Pancreas (tissue), 10 donors: ENCODE measurements around the gene TMEM59. TPM values are rescaled to one million over a fixed set of nuclear protein-coding genes. Genes with fewer than 3 reads are reported as not detected.

ENCODE experiments used
- ATAC-seq, 4 donors: fragments of 200-7000 bp; cut with Tn5 transposase; one replicate each; pipeline versions ENCODE4 v1.8.0 to v1.9.1; 2020; ENCODE audit warnings: mild to moderate bottlenecking in 4 of 4, moderate library complexity in 4 of 4
- DNase-seq, 6 donors: peaks; one replicate each; pipeline ENCODE4 v3.0.0-alpha.2; 2020
- FAIRE-seq: peaks from 2 replicates; lab custom pipeline; 2012; peaks lifted over from hg19 to GRCh38; lab: Jason Lieb, UNC
- H3K27ac ChIP-seq, 4 donors: fragments of 200-600 bp; sonication (generic); 1 replicate in 3 of 4; 2 replicates in 1 of 4; pipeline versions ENCODE4 v1.5.0 to v1.8.0; 2020
- H3K27me3 ChIP-seq, 4 donors: fragments of 200-600 bp; one replicate each; pipeline ENCODE4 v1.8.0; 2021
- H3K36me3 ChIP-seq, 3 donors: fragments of 200-600 bp; sonication (generic) in 1 of 3; one replicate each; pipeline versions ENCODE4 v1.5.0 to v1.8.0; 2020 to 2021
- H3K4me1 ChIP-seq, 3 donors: fragments of 200-600 bp; one replicate each; pipeline ENCODE4 v1.8.0; 2021
- H3K4me3 ChIP-seq, 4 donors: fragments of 200-600 bp; sonication (generic) in 2 of 4; one replicate each; pipeline versions ENCODE4 v1.5.0 to v1.8.0; 2020 to 2021
- H3K9me3 ChIP-seq, 4 donors: fragments of 200-600 bp; one replicate each; pipeline ENCODE4 v1.8.0; 2021
- WGBS, 2 donors: extraction: QIAGEN DNeasy Blood & Tissue Kit; methylation state at CpG; one replicate each; pipeline ENCODE4 v1.1.7; 2013; 5-methylcytosine and 5-hydroxymethylcytosine counted together
- intact Hi-C, 3 donors: fragments of 100-400 bp; cut with DNase I; formaldehyde crosslinking; loops; one replicate each; pipeline versions ENCODE4 v1.11.1 to v1.14.2; 2022
- polyA plus RNA-seq, 2 donors: library from polyadenylated mRNA; stranded (reverse); fragments of 200-250 nt; gene quantifications; one replicate each; pipeline ENCODE4 v1.2.3, GENCODE V29; 2013
- total RNA-seq, 6 donors: library from RNA; stranded (reverse); fragmentation: NEBNext Ultra II Directional in 4 of 6; extraction: Animal tissue kit (Norgen Biotek cat#: 25700) in 4 of 6; gene quantifications; one replicate each; pipeline versions ENCODE4 v1.2.1 to v1.2.4, GENCODE V29; 2021 to 2023
- TF ChIP-seq, protein P1 (sequence below), 4 donors: fragments of 200-600 bp; sonication (generic) in 3 of 4; IDR thresholded peaks; one replicate each; pipeline versions ENCODE4 v1.5.0 to v1.8.0; 2021; ENCODE audit warnings: antibody characterized with exemption in 4 of 4
- donor health status: healthy with polysubstance abuse.
- donor health status: DM: no; HTN: no; CAD: no; lungs with moderate emphysema.
- donor health status: DM: no; HTN: no; CAD: no.
- donor health status: control.
- donor health status: control.
- donor health status: Bipolar disorder and iron deficiency.
- donor health status: DM: yes; HTN: yes; CAD: no.
- donor health status: DM: no; HTN: no; CAD: no.
- donor health status: DM: no; HTN: no; CAD: no.
- donor health status: DM: yes; HTN: yes; CAD: no.

Gene TMEM59
- total and polyA plus RNA-seq, 8 donors = 59.9 to 316 (median 232) TPM

DNA sequence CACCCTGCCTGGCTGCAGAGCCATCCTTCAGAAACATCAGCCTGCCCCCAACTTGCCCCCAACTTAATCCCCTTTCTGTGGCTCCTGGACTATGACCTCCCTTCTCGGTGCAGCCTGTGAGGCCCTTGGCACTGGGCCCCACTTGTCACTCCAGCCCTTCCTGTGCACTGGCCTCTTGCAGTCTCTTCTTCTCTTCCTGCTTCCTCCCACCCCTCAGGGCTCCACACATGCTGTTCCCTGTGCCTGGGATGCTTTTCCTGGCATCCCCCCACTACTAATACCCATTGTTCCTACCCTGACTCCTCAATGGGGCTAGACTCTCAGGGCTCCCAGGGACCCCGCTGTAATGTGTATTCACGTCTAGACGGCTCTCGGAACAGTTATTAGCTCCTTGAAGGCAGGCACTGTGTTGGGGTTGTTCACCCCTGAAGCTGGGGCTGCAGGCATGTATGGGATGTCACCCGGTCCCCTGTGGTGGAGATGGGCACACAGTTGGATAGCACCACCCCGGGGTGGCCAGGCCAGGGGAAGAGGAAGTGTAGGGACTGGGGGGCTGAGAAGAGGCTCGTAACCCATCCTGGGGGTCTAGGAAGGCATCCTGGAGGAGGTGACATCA is 39.5 kb downstream of the TMEM59 start:
- WGBS, 2 donors = 63 to 72% methylated on average over 8 of the region's 8 CpGs
- TF ChIP-seq, protein P1, sequence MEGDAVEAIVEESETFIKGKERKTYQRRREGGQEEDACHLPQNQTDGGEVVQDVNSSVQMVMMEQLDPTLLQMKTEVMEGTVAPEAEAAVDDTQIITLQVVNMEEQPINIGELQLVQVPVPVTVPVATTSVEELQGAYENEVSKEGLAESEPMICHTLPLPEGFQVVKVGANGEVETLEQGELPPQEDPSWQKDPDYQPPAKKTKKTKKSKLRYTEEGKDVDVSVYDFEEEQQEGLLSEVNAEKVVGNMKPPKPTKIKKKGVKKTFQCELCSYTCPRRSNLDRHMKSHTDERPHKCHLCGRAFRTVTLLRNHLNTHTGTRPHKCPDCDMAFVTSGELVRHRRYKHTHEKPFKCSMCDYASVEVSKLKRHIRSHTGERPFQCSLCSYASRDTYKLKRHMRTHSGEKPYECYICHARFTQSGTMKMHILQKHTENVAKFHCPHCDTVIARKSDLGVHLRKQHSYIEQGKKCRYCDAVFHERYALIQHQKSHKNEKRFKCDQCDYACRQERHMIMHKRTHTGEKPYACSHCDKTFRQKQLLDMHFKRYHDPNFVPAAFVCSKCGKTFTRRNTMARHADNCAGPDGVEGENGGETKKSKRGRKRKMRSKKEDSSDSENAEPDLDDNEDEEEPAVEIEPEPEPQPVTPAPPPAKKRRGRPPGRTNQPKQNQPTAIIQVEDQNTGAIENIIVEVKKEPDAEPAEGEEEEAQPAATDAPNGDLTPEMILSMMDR (IDR thresholded peaks at IDR 0.05) = no peak
- ATAC-seq (no peak), FAIRE-seq (no peak), DNase-seq (no peak)
- Histone ChIP-seq H3K9me3 (no peaks in the 10 kb centered on the region), H3K4me1 (no peaks in the 10 kb centered on the region), H3K27me3 (no peaks in the 10 kb centered on the region), H3K36me3 (no peaks in the 10 kb centered on the region), H3K4me3 (no peak overlapping the region), H3K27ac (no peak overlapping the region)
- intact Hi-C loops = no loop called here

DNA sequence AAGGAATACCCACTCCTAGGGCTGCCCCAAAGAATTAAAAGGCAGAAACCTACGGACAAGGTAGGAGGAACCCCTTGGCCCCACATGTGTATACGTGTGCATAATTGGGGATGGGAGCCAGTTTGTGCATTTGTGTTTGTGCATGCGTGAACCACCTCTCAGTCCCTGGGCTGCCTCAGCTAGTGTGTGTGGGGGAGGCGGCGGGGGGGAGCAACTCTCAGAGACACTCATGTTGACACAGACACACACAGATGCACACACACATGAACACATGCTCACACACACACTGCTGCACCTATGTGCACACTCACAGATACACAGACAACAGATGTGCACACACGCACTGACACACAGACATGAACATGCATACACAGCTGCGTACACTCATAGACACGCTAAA is 40.1 kb downstream of the TMEM59 start:
- H3K36me3 ChIP-seq = no peaks in the 10 kb centered on the region
- no peak overlapping the region for H3K27ac ChIP-seq
- no peak for FAIRE-seq
- no peaks in the 10 kb centered on the region for H3K9me3 ChIP-seq
- no peak for ATAC-seq
- H3K4me3 ChIP-seq = no peak overlapping the region
- no peaks in the 10 kb centered on the region for H3K27me3 ChIP-seq
- H3K4me1 ChIP-seq = no peaks in the 10 kb centered on the region
- no peak for DNase-seq
- WGBS, 2 donors = 65 to 84% methylated on average over 8 of the region's 8 CpGs
- TF ChIP-seq, protein P1 (IDR thresholded peaks at IDR 0.05) = no peak
- intact Hi-C loops = no loop called here

DNA sequence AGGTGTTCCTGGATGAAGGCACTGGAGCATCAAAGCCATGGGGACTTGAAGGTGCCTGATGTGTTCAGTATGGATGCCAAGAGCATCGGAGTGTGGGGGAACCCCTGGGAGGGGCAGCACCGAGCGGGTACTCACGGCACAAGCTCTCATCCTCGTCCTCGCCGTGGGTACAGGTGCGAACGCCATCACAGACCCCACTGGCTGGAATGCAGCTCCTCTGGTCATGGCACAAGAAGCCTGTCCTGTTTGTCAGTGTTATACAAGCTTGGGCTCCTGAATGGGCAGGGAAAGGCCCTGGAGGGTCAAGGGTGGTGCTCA is 41.0 kb downstream of the TMEM59 start:
- H3K9me3 ChIP-seq = no peaks in the 10 kb centered on the region
- intact Hi-C loops = no loop called here
- FAIRE-seq = no peak
- TF ChIP-seq, protein P1 (IDR thresholded peaks at IDR 0.05) = no peak
- no peaks in the 10 kb centered on the region for H3K36me3 ChIP-seq
- H3K27me3 ChIP-seq = no peaks in the 10 kb centered on the region
- no peak overlapping the region for H3K27ac ChIP-seq
- 63 to 76% methylated on average over 9 of the region's 9 CpGs for WGBS, 2 donors
- ATAC-seq = no peak
- H3K4me1 ChIP-seq = no peaks in the 10 kb centered on the region
- no peak for DNase-seq
- H3K4me3 ChIP-seq = no peak overlapping the region

DNA sequence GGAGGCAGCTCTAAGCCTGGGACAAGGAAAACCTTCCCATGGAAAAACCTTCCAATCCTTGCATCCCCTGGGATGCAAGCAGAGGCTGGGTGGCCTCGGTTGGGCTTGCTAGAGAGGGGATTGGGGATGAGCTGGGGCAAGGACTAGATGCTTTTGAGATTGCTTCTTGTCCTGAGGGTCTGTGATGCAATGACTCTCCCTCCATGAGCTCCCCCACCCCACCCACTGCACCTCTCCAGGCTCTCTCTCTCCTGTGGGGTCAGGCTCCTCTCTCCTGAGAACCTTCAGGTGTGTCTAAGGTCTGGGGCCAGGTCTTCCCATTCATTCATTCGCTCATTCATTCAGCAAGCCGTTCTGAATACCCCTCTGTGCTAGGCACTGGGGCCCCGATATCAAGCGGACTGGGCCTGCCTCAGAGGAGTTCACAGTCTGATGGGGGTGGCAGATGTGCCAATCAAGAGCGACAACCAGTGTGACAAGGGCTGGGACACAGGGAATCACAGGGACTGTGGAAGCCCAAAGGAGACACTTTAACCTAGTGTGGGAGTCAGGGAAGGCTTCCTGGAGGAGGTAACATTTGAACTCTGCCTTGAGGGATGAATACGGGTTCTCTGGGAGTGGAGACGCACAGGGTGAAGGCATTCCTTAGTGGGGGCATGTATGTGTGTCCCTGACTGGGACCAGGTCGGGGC is 41.5 kb downstream of the TMEM59 start:
- Histone ChIP-seq H3K27me3 (no peaks in the 10 kb centered on the region), H3K9me3 (no peaks in the 10 kb centered on the region), H3K4me3 (no peak overlapping the region), H3K27ac (no peak overlapping the region), H3K36me3 (no peaks in the 10 kb centered on the region), H3K4me1 (no peaks in the 10 kb centered on the region)
- DNase-seq (no peak), FAIRE-seq (no peak), ATAC-seq (no peak)
- 62 to 77% methylated on average over 9 of the region's 9 CpGs for WGBS, 2 donors
- TF ChIP-seq, protein P1 (IDR thresholded peaks at IDR 0.05) = no peak
- intact Hi-C loops = no loop called here

- no peak overlapping the region for H3K4me3 ChIP-seq
- H3K9me3 ChIP-seq = no peaks in the 10 kb centered on the region
- 57 to 70% methylated on average over 5 of the region's 5 CpGs for WGBS, 2 donors
- ATAC-seq (no peak), DNase-seq (no peak), FAIRE-seq (no peak)
- no peak overlapping the region for H3K27ac ChIP-seq
- TF ChIP-seq, protein P1 (IDR thresholded peaks at IDR 0.05) = no peak
- intact Hi-C loops = no loop called here
- H3K36me3 ChIP-seq = no peaks in the 10 kb centered on the region
- no peaks in the 10 kb centered on the region for H3K4me1 ChIP-seq
- no peaks in the 10 kb centered on the region for H3K27me3 ChIP-seq
These were observed 42.4 kb downstream of the TMEM59 start for GRCh38 chr1:54010415-54011117.
